HEK293 (cell line): Measurements from ENCODE around the gene MAL.

Experiments used
- CTCF ChIA-PET: fragments of 350-600 bp; formaldehyde crosslinking; extraction: SDS; loops from one replicate; lab custom pipeline; 2021; ENCODE audit warnings: antibody characterized with exemption; lab: Yijun Ruan, JAX
- POLR2A ChIA-PET: fragments of 300-600 bp; formaldehyde crosslinking; extraction: SDS; loops from one replicate; lab custom pipeline; 2020; ENCODE audit warnings: antibody characterized with exemption, inconsistent platforms; lab: Yijun Ruan, JAX
- H3K27ac ChIP-seq: fragments of 200-500 bp; sonication (Bioruptor generic); 2 replicates; pipeline ENCODE4 v1.5.1; 2014; ENCODE audit warnings: low read depth, low read length, control low read depth, inconsistent platforms; ENCODE audit errors: extremely low read depth
- H3K36me3 ChIP-seq, 2 experiments: fragments of 200-500 bp in 1 of 2; sonication (Bioruptor generic) in 1 of 2; 1 replicate in 1 of 2; 2 replicates in 1 of 2; pipeline ENCODE4 v1.5.1; 2014 to 2017; ENCODE audit warnings: inconsistent platforms in 2 of 2, low read length in 2 of 2; ENCODE audit not compliant: control insufficient read depth in 2 of 2, insufficient read depth in 1 of 2
- H3K4me1 ChIP-seq: fragments of 200-500 bp; sonication (Bioruptor generic); 2 replicates; pipeline ENCODE4 v1.5.1; 2014; ENCODE audit warnings: mild to moderate bottlenecking, low read length, inconsistent platforms; ENCODE audit not compliant: control insufficient read depth, insufficient read depth
- H3K4me3 ChIP-seq: 2 replicates; pipeline ENCODE4 v1.5.1; 2011; ENCODE audit warnings: low read depth, mild to moderate bottlenecking, control low read depth, low read length, moderate library complexity
- H3K9me3 ChIP-seq: fragments of 200-500 bp; sonication (Bioruptor generic); 2 replicates; pipeline ENCODE4 v1.5.1; 2014; ENCODE audit warnings: low read depth, low read length, inconsistent platforms; ENCODE audit not compliant: control insufficient read depth, insufficient read depth
- ELK4 ChIP-seq: IDR thresholded peaks from 2 replicates; pipeline ENCODE4 v1.6.1; 2011; ENCODE audit warnings: mild to moderate bottlenecking, low read depth, low read length, borderline replicate concordance
- MEIS1 ChIP-seq: sonication (generic); formaldehyde crosslinking; IDR thresholded peaks from 2 replicates; pipeline ENCODE4 v1.8.1; 2022; ENCODE audit warnings: missing genetic modification reagents, mild to moderate bottlenecking, borderline replicate concordance
- REPIN1 ChIP-seq: fragments of 450-650 bp; formaldehyde crosslinking; IDR thresholded peaks from 2 replicates; pipeline ENCODE4 v1.5.1; 2017; ENCODE audit warnings: missing biosample characterization, missing genetic modification characterization, low read depth
- WT1 ChIP-seq: fragments of 450-650 bp; formaldehyde crosslinking; IDR thresholded peaks from 2 replicates; pipeline ENCODE4 v1.5.1; 2016; ENCODE audit warnings: missing biosample characterization, missing genetic modification characterization
- YY1 ChIP-seq: fragments of 450-650 bp; formaldehyde crosslinking; IDR thresholded peaks from 2 replicates; pipeline ENCODE4 v1.5.1; 2018; ENCODE audit warnings: missing biosample characterization, missing genetic modification characterization
- ZBTB7A ChIP-seq: fragments of 450-650 bp; formaldehyde crosslinking; IDR thresholded peaks from 2 replicates; pipeline ENCODE4 v1.5.1; 2016; ENCODE audit warnings: low read depth, missing biosample characterization, missing genetic modification characterization
- ZFP41 ChIP-seq: fragments of 450-650 bp; formaldehyde crosslinking; IDR thresholded peaks from 2 replicates; pipeline ENCODE4 v1.5.1; 2016; ENCODE audit warnings: missing biosample characterization, missing genetic modification characterization, borderline replicate concordance
- ZIC2 ChIP-seq: fragments of 450-650 bp; formaldehyde crosslinking; IDR thresholded peaks from 2 replicates; pipeline ENCODE4 v1.5.1; 2016; ENCODE audit warnings: missing biosample characterization, missing genetic modification characterization
- ZNF133 ChIP-seq: fragments of 450-650 bp; formaldehyde crosslinking; IDR thresholded peaks from 2 replicates; pipeline ENCODE4 v1.5.1; 2016; ENCODE audit warnings: missing biosample characterization, missing genetic modification characterization
- ZNF2 ChIP-seq: fragments of 450-650 bp; formaldehyde crosslinking; IDR thresholded peaks from 2 replicates; pipeline ENCODE4 v1.5.1; 2016; ENCODE audit warnings: missing biosample characterization, missing genetic modification characterization
- ZNF211 ChIP-seq: fragments of 450-650 bp; formaldehyde crosslinking; IDR thresholded peaks from 2 replicates; pipeline ENCODE4 v1.5.1; 2016; ENCODE audit warnings: low read depth, missing biosample characterization, missing genetic modification characterization
- ZNF292 ChIP-seq: fragments of 450-650 bp; formaldehyde crosslinking; IDR thresholded peaks from 2 replicates; pipeline ENCODE4 v1.5.1; 2016; ENCODE audit warnings: low read depth, missing biosample characterization, missing genetic modification characterization, borderline replicate concordance
- ZNF335 ChIP-seq: fragments of 450-650 bp; formaldehyde crosslinking; conservative IDR thresholded peaks from 2 replicates; pipeline ENCODE4 v1.5.1; 2016; ENCODE audit warnings: missing biosample characterization, missing genetic modification characterization
- ZNF362 ChIP-seq: fragments of 450-650 bp; formaldehyde crosslinking; IDR thresholded peaks from 2 replicates; pipeline ENCODE4 v1.5.1; 2016; ENCODE audit warnings: missing biosample characterization, missing genetic modification characterization
- ZNF394 ChIP-seq: fragments of 450-650 bp; formaldehyde crosslinking; IDR thresholded peaks from 2 replicates; pipeline ENCODE4 v1.5.1; 2016; ENCODE audit warnings: missing biosample characterization, missing genetic modification characterization, mild to moderate bottlenecking, moderate library complexity, borderline replicate concordance
- ZNF404 ChIP-seq: fragments of 450-650 bp; formaldehyde crosslinking; IDR thresholded peaks from 2 replicates; pipeline ENCODE4 v1.5.1; 2017; ENCODE audit warnings: missing biosample characterization, missing genetic modification characterization
- ZNF518A ChIP-seq: fragments of 450-650 bp; formaldehyde crosslinking; conservative IDR thresholded peaks from 2 replicates; pipeline ENCODE4 v1.5.1; 2016; ENCODE audit warnings: low read depth, missing biosample characterization, missing genetic modification characterization
- ZNF521 ChIP-seq: fragments of 450-650 bp; formaldehyde crosslinking; IDR thresholded peaks from 2 replicates; pipeline ENCODE4 v1.5.1; 2017; ENCODE audit warnings: missing biosample characterization, mild to moderate bottlenecking, missing genetic modification characterization
- ZNF654 ChIP-seq: fragments of 450-650 bp; formaldehyde crosslinking; IDR thresholded peaks from 2 replicates; pipeline ENCODE4 v1.5.1; 2016; ENCODE audit warnings: low read depth, missing biosample characterization, missing genetic modification characterization
- ZNF677 ChIP-seq: fragments of 450-650 bp; IDR thresholded peaks from 2 replicates; pipeline ENCODE4 v1.5.0; 2018; ENCODE audit warnings: missing biosample characterization, mild to moderate bottlenecking, missing genetic modification characterization, moderate library complexity
- ZNF768 ChIP-seq: fragments of 450-650 bp; formaldehyde crosslinking; IDR thresholded peaks from 2 replicates; pipeline ENCODE4 v1.5.1; 2018; ENCODE audit warnings: missing biosample characterization, mild to moderate bottlenecking, missing genetic modification characterization
- ZNF791 ChIP-seq: fragments of 450-650 bp; formaldehyde crosslinking; IDR thresholded peaks from 2 replicates; pipeline ENCODE4 v1.5.1; 2016; ENCODE audit warnings: missing biosample characterization, missing genetic modification characterization
- ZSCAN23 ChIP-seq: fragments of 450-650 bp; formaldehyde crosslinking; IDR thresholded peaks from 2 replicates; pipeline ENCODE4 v1.5.1; 2016; ENCODE audit warnings: missing biosample characterization, missing genetic modification characterization
- ZSCAN4 ChIP-seq: fragments of 450-650 bp; formaldehyde crosslinking; IDR thresholded peaks from 2 replicates; pipeline ENCODE4 v1.5.1; 2017; ENCODE audit warnings: missing biosample characterization, missing genetic modification characterization

The MAL gene

GRCh38 chr2:95063086-95063958 lies 37.8 kb downstream of the MAL start:
- Histone ChIP-seq H3K4me1 (no peaks in the 10 kb centered on the region), H3K4me3 (no peak overlapping the region), H3K27ac (no peak overlapping the region), H3K36me3 (no peaks in the 10 kb centered on the region), H3K9me3 (no peaks in the 10 kb centered on the region)
- CTCF ChIA-PET = interaction anchor here (0.6 to 1.6 kb wide), 9 partner anchors 13 to 1496 kb away, joined by 3 to 9 read pairs (median 5); no protein-coding TSS in a partner anchor
- POLR2A ChIA-PET = interaction anchor here (0.7 kb wide), 1 partner anchor 1186 kb away, joined by 3 read pairs; no protein-coding TSS in a partner anchor
- TF ChIP-seq ZIC2 (tag by site-specific recombination) = peak; percentile 43; the same call in 1 of the 2 replicates
- TF ChIP-seq ZNF211 (tag by site-specific recombination) = no peak
- no peak for TF ChIP-seq ELK4

GRCh38 chr2:95068256-95068655 lies 42.7 kb downstream of the MAL start:
- Histone ChIP-seq H3K27ac (no peak overlapping the region), H3K36me3 (no peaks in the 10 kb centered on the region), H3K4me3 (no peak overlapping the region), H3K9me3 (no peaks in the 10 kb centered on the region), H3K4me1 (no peaks in the 10 kb centered on the region)
- ChIA-PET POLR2A (no interaction called here), CTCF (no interaction called here)
- TF ChIP-seq MEIS1 (no peak), ZNF654 (tag by site-specific recombination) (no peak; the same call in 1 of the 2 replicates), ZNF2 (tag by site-specific recombination) (no peak), ZNF133 (no peak), ZNF362 (tag by site-specific recombination) (no peak), ZNF404 (tag by site-specific recombination) (no peak), ZNF768 (tag by site-specific recombination) (no peak), ZNF791 (tag by site-specific recombination) (no peak), ZNF335 (tag by site-specific recombination) (no peak), REPIN1 (no peak), ZNF521 (tag by site-specific recombination) (no peak), ZNF394 (tag by site-specific recombination) (peak; percentile 85; the same call in 1 of the 2 replicates), ZNF677 (tag by site-specific recombination) (no peak), ZFP41 (tag by site-specific recombination) (no peak), WT1 (tag by site-specific recombination) (no peak), ZNF518A (tag by site-specific recombination) (peak; percentile 79), ZSCAN4 (no peak), ZSCAN23 (no peak), YY1 (tag by site-specific recombination) (no peak), ZBTB7A (tag by site-specific recombination) (no peak), ZNF292 (tag by site-specific recombination) (no peak)
